Osteoblast (primary cell): Measurements from ENCODE around the gene SLFN11. TPM values are rescaled to one million over a fixed set of nuclear protein-coding genes. Genes with fewer than 3 reads are reported as not detected.
"Not testable (repeated sequence)": the region's sequence is repeated elsewhere in the genome, so short reads cannot be mapped to it uniquely, and the experiment has no call there.

Source experiments
- DNase-seq: peaks from one replicate; pipeline ENCODE4 v3.0.0; 2011; ENCODE audit warnings: low spot score, mixed read lengths; ENCODE audit not compliant: insufficient read length; ENCODE audit errors: missing footprints
- H2AFZ ChIP-seq: 2 replicates; pipeline ENCODE4 v1.6.0; 2011; ENCODE audit warnings: mild to moderate bottlenecking, low read length
- H3K27ac ChIP-seq: 2 replicates; pipeline ENCODE4 v1.5.1; 2011; ENCODE audit warnings: mild to moderate bottlenecking, low read depth, low read length, moderate library complexity
- H3K27me3 ChIP-seq: 2 replicates; pipeline ENCODE4 v1.6.0; 2012; ENCODE audit warnings: mild to moderate bottlenecking, control low read depth, inconsistent platforms, low read length, moderate library complexity; ENCODE audit not compliant: insufficient read depth
- H3K36me3 ChIP-seq: 2 replicates; pipeline ENCODE4 v1.5.1; 2011; ENCODE audit warnings: mild to moderate bottlenecking, low read length, control low read depth, moderate library complexity; ENCODE audit not compliant: insufficient read depth
- H3K4me1 ChIP-seq: 2 replicates; pipeline ENCODE4 v1.5.1; 2011; ENCODE audit warnings: mild to moderate bottlenecking, low read length, control low read depth, moderate library complexity; ENCODE audit not compliant: insufficient read depth
- H3K4me2 ChIP-seq: 2 replicates; pipeline ENCODE4 v1.6.0; 2011; ENCODE audit warnings: mild to moderate bottlenecking, low read length; ENCODE audit not compliant: insufficient read depth
- H3K4me3 ChIP-seq: fragments of 200-600 bp; sonication (generic); 3 replicates; pipeline ENCODE4 v1.5.1; 2012; ENCODE audit warnings: mild to moderate bottlenecking, low read length, inconsistent platforms; ENCODE audit not compliant: insufficient read depth
- H3K79me2 ChIP-seq: 2 replicates; pipeline ENCODE4 v1.6.0; 2012; ENCODE audit warnings: mild to moderate bottlenecking, low read length, control low read depth, inconsistent platforms; ENCODE audit not compliant: insufficient read depth
- H3K9me3 ChIP-seq: 2 replicates; pipeline ENCODE4 v1.5.1; 2011; ENCODE audit warnings: low read depth, low read length, control low read depth
- H4K20me1 ChIP-seq: 2 replicates; pipeline ENCODE4 v1.6.0; 2012; ENCODE audit warnings: mild to moderate bottlenecking, low read length, control low read depth; ENCODE audit not compliant: insufficient read depth
- CTCF ChIP-seq: IDR thresholded peaks from 2 replicates; pipeline ENCODE4 v1.5.1; 2011; ENCODE audit warnings: mild to moderate bottlenecking, low read depth, low read length, moderate library complexity; ENCODE audit errors: extremely low read depth
- total RNA-seq: library from RNA; depleted of rRNA; stranded (reverse); fragments of >200 nt; gene quantifications from 2 replicates; pipeline ENCODE4 v1.2.3, GENCODE V29; 2012

SLFN11 gene
- total RNA-seq: 52.8 and 62.2 TPM in 2 replicates

- peak; percentile 79 for DNase-seq
- Histone ChIP-seq H3K4me3 (peak within 1 kb of the TSS; percentile 84), H4K20me1 (no peaks in the 10 kb centered on the region), H3K79me2 (peaks cover 23% of the 10 kb centered on the region), H3K9me3 (no peaks in the 10 kb centered on the region), H3K4me2 (peak within 1 kb of the TSS; percentile 87), H3K4me1 (no peaks in the 10 kb centered on the region), H3K36me3 (peaks cover 2% of the 10 kb centered on the region), H3K27ac (peak within 1 kb of the TSS; percentile 98), H2AFZ (peak within 1 kb of the TSS; percentile 93), H3K27me3 (peaks cover 3% of the 10 kb centered on the region)
- no peak for TF ChIP-seq CTCF
These were observed at the start of gene SLFN11 for GRCh38 chr17:35373534-35373983. SLFN11 (minus strand) TSS chr17:35373621; CDS start chr17:35363807, 9,814 bp downstream.

- not testable (repeated sequence) for H3K4me3 ChIP-seq, H3K4me1 ChIP-seq, H2AFZ ChIP-seq, DNase-seq, H3K9me3 ChIP-seq, H3K27ac ChIP-seq, H3K36me3 ChIP-seq, H4K20me1 ChIP-seq, H3K4me2 ChIP-seq, H3K27me3 ChIP-seq
- H3K79me2 ChIP-seq: peaks cover 24% of the 10 kb centered on the region
These were observed 47.6 kb upstream of the SLFN11 start for GRCh38 chr17:35421069-35421468.

GRCh38 chr17:35416659-35417058 is 43.2 kb upstream of the SLFN11 start:
- H2AFZ ChIP-seq: no peak overlapping the region
- H3K9me3 ChIP-seq: no peaks in the 10 kb centered on the region
- H4K20me1 ChIP-seq: no peaks in the 10 kb centered on the region
- peaks cover 40% of the 10 kb centered on the region for H3K79me2 ChIP-seq
- no peak overlapping the region for H3K4me3 ChIP-seq
- H3K4me2 ChIP-seq: no peak overlapping the region
- peaks cover 9% of the 10 kb centered on the region for H3K36me3 ChIP-seq
- no peaks in the 10 kb centered on the region for H3K4me1 ChIP-seq
- no peak overlapping the region for H3K27ac ChIP-seq
- TF ChIP-seq CTCF: no peak
- no peak for DNase-seq
- H3K27me3 ChIP-seq: no peaks in the 10 kb centered on the region

GRCh38 chr17:35414707-35415106 is 41.3 kb upstream of the SLFN11 start:
- not testable (repeated sequence) for H4K20me1 ChIP-seq, H3K27me3 ChIP-seq, H3K27ac ChIP-seq, H2AFZ ChIP-seq, H3K4me2 ChIP-seq, H3K4me1 ChIP-seq, H3K9me3 ChIP-seq, DNase-seq, H3K4me3 ChIP-seq
- peaks cover 36% of the 10 kb centered on the region for H3K79me2 ChIP-seq
- peaks cover 13% of the 10 kb centered on the region for H3K36me3 ChIP-seq

- H3K79me2 ChIP-seq: peaks cover 32% of the 10 kb centered on the region
These were observed 40.8 kb upstream of the SLFN11 start for GRCh38 chr17:35414247-35414646.

More at GRCh38 chr17:35414247-35414646, 40.8 kb upstream of the SLFN11 start:
- DNase-seq: no peak
- no peak for TF ChIP-seq CTCF
- Histone ChIP-seq H4K20me1 (no peaks in the 10 kb centered on the region), H3K27ac (no peak overlapping the region), H3K4me2 (no peak overlapping the region), H2AFZ (no peak overlapping the region), H3K9me3 (no peaks in the 10 kb centered on the region), H3K4me3 (no peak overlapping the region), H3K27me3 (no peaks in the 10 kb centered on the region), H3K4me1 (no peaks in the 10 kb centered on the region), H3K36me3 (peaks cover 18% of the 10 kb centered on the region)
